HFF-Myc (cell line): ENCODE measurements around the gene SLAMF8.

Experiments
- DNase-seq: peaks from one replicate; pipeline ENCODE4 v3.0.0-alpha.2; 2011; ENCODE audit warnings: low read depth; ENCODE audit errors: extremely low read depth
- H3K4me3 ChIP-seq: replicated peaks from 2 replicates; pipeline ENCODE4 v1.5.1; 2011; ENCODE audit warnings: low read depth, mild to moderate bottlenecking, control low read depth, low read length
- TF ChIP-seq, protein P1 (sequence below): IDR thresholded peaks from 2 replicates; pipeline ENCODE4 v1.5.1; 2012; ENCODE audit warnings: mild to moderate bottlenecking, low read depth, low read length, control low read depth; ENCODE audit errors: missing control alignments

SLAMF8 gene

GRCh38 chr1:159868766-159869165 lies 42.1 kb downstream of the SLAMF8 start:
- H3K4me3 ChIP-seq: no peak overlapping the region
- DNase-seq: no peak
- TF ChIP-seq, protein P1, sequence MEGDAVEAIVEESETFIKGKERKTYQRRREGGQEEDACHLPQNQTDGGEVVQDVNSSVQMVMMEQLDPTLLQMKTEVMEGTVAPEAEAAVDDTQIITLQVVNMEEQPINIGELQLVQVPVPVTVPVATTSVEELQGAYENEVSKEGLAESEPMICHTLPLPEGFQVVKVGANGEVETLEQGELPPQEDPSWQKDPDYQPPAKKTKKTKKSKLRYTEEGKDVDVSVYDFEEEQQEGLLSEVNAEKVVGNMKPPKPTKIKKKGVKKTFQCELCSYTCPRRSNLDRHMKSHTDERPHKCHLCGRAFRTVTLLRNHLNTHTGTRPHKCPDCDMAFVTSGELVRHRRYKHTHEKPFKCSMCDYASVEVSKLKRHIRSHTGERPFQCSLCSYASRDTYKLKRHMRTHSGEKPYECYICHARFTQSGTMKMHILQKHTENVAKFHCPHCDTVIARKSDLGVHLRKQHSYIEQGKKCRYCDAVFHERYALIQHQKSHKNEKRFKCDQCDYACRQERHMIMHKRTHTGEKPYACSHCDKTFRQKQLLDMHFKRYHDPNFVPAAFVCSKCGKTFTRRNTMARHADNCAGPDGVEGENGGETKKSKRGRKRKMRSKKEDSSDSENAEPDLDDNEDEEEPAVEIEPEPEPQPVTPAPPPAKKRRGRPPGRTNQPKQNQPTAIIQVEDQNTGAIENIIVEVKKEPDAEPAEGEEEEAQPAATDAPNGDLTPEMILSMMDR: no peak

DNA sequence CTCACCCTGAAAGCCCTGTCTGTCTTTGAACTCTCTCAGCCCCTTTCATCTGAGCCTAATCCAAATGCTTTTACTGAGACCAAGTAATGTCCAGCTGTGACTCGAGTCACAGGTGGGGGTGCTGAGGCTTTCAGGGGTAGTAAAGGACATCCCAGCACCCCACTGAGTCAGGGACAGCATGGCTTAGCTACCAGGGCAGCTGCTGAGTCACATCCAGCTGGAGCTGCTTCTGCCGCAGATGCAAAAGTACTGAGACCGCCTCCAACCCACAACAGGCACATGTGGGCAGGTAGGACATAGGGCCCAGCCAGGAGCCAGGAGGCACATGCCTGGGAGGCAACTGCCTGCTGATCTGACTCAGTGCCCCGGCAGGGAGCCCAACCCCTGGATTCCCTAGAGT lies 42.5 kb downstream of the SLAMF8 start:
- TF ChIP-seq, protein P1: no peak
- no peak for DNase-seq
- H3K4me3 ChIP-seq: no peak overlapping the region

DNA sequence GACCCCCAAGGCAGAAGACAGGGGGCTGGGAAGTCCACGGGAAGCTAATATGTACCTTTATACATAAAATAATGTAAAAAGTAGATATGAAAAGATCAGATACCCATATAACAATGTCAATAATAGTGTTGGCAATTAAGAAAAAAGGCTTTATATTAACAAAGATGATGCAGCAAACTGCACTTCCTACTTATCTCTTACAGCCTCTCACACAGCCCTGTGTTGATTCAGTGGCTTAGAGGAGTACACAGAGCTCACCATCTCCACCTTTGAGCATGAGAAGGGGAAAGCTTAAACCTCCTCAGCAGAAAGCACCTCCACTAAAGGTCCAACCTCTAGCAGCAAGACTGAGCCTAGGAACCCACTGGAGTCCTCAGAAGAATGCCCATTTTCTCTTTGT lies 42.9 kb downstream of the SLAMF8 start:
- H3K4me3 ChIP-seq: no peak overlapping the region
- TF ChIP-seq, protein P1: no peak
- no peak for DNase-seq

- H3K4me3 ChIP-seq: no peak overlapping the region
- DNase-seq: no peak
- TF ChIP-seq, protein P1: no peak
Measured at GRCh38 chr1:159870704-159871103, 44.0 kb downstream of the SLAMF8 start.

- TF ChIP-seq, protein P1: no peak
- H3K4me3 ChIP-seq: no peak overlapping the region
- DNase-seq: no peak
Measured at GRCh38 chr1:159872891-159873290, 46.2 kb downstream of the SLAMF8 start.

GRCh38 chr1:159873530-159874143 lies 47.0 kb downstream of the SLAMF8 start:
- TF ChIP-seq, protein P1: no peak
- no peak for DNase-seq
- H3K4me3 ChIP-seq: no peak overlapping the region
